GM12875 (cell line): ENCODE results near the gene DNASE1L2.

ENCODE experiments used
- H3K4me3 ChIP-seq: one replicate; pipeline ENCODE4 v1.5.1; 2011; ENCODE audit warnings: low read depth, low read length, control low read depth
- CTCF ChIP-seq: IDR thresholded peaks from 2 replicates; pipeline ENCODE4 v1.5.1; 2011; ENCODE audit warnings: low read depth, mild to moderate bottlenecking, control low read depth, inconsistent platforms, low read length, moderate library complexity, borderline replicate concordance; ENCODE audit not compliant: insufficient read depth

DNASE1L2 gene

GRCh38 chr16:2243031-2243528 lies 6.8 kb downstream of the DNASE1L2 start:
- peak; percentile 41; the same call in 1 of the 2 replicates for TF ChIP-seq CTCF
- H3K4me3 ChIP-seq, result no peak overlapping the region

- TF ChIP-seq CTCF, result no peak
- H3K4me3 ChIP-seq, result no peak overlapping the region
Measured at GRCh38 chr16:2243781-2244180, 7.5 kb downstream of the DNASE1L2 start.

GRCh38 chr16:2244301-2244700 lies 8.1 kb downstream of the DNASE1L2 start:
- TF ChIP-seq CTCF, result no peak
- no peak overlapping the region for H3K4me3 ChIP-seq

GRCh38 chr16:2244926-2245795 lies 8.9 kb downstream of the DNASE1L2 start:
- no peak overlapping the region for H3K4me3 ChIP-seq
- no peak for TF ChIP-seq CTCF

- no peak for TF ChIP-seq CTCF
- no peak overlapping the region for H3K4me3 ChIP-seq
Measured at GRCh38 chr16:2246301-2246885, 10.1 kb downstream of the DNASE1L2 start.

- TF ChIP-seq CTCF, result no peak
- peak overlapping the region; percentile 72 for H3K4me3 ChIP-seq
Measured at GRCh38 chr16:2250652-2251295, 14.5 kb downstream of the DNASE1L2 start.
